Glutamatergic neuron (in vitro differentiated cells): Measurements from ENCODE around the gene CCDC85A. TPM values are rescaled to one million over a fixed set of nuclear protein-coding genes. Genes with fewer than 3 reads are reported as not detected.

Experiments
- DNase-seq: peaks from one replicate; pipeline ENCODE4 v3.0.0; 2022
- H3K27ac Mint-ChIP-seq: one replicate; pipeline ENCODE4 v1.8.0; 2020; ENCODE audit warnings: mild to moderate bottlenecking, mixed read lengths, inconsistent platforms; ENCODE audit not compliant: unreplicated experiment
- H3K27me3 Mint-ChIP-seq: one replicate; pipeline ENCODE4 v1.8.0; 2020; ENCODE audit warnings: mild to moderate bottlenecking, moderate library complexity, mixed read lengths, inconsistent platforms; ENCODE audit not compliant: unreplicated experiment
- H3K36me3 Mint-ChIP-seq: one replicate; pipeline ENCODE4 v1.8.0; 2020; ENCODE audit warnings: mild to moderate bottlenecking, mixed read lengths, inconsistent platforms; ENCODE audit not compliant: unreplicated experiment
- H3K4me1 Mint-ChIP-seq: one replicate; pipeline ENCODE4 v1.8.0; 2020; ENCODE audit warnings: mild to moderate bottlenecking, low read depth, mixed read lengths, inconsistent platforms; ENCODE audit not compliant: unreplicated experiment
- H3K4me3 Mint-ChIP-seq: one replicate; pipeline ENCODE4 v1.8.0; 2020; ENCODE audit warnings: mild to moderate bottlenecking, mixed read lengths, inconsistent platforms; ENCODE audit not compliant: unreplicated experiment
- H3K9me3 Mint-ChIP-seq: one replicate; pipeline ENCODE4 v1.8.0; 2020; ENCODE audit warnings: mild to moderate bottlenecking, moderate library complexity, mixed read lengths, inconsistent platforms; ENCODE audit not compliant: unreplicated experiment
- CTCF ChIP-seq: fragments of 200-600 bp; sonication (generic); IDR thresholded peaks from one replicate; pipeline ENCODE4 v1.5.0; 2021; ENCODE audit not compliant: partially characterized antibody, unreplicated experiment
- total RNA-seq: library from RNA; stranded (reverse); fragmentation: NEBNext Ultra II Directional; extraction: Animal tissue kit (Norgen Biotek cat#: 25700); gene quantifications from one replicate; pipeline ENCODE4 v1.2.1, GENCODE V29; 2021; ENCODE audit not compliant: unreplicated experiment

CCDC85A gene
- total RNA-seq, 1 donor from 2014 or later = 12.1 TPM

- peaks cover 14% of the 10 kb centered on the region for H3K9me3 Mint-ChIP-seq
- peaks cover 23% of the 10 kb centered on the region for H3K27me3 Mint-ChIP-seq
- peaks cover 16% of the 10 kb centered on the region for H3K4me1 Mint-ChIP-seq
- H3K27ac Mint-ChIP-seq = no peak overlapping the region
- no peak for DNase-seq
- H3K4me3 Mint-ChIP-seq = no peak overlapping the region
- TF ChIP-seq CTCF = no peak
- H3K36me3 Mint-ChIP-seq = peaks cover 18% of the 10 kb centered on the region
These were observed 1.4 kb upstream of the CCDC85A start for GRCh38 chr2:56182420-56182819.

- no peak overlapping the region for H3K27ac Mint-ChIP-seq
- H3K4me1 Mint-ChIP-seq = peaks cover 14% of the 10 kb centered on the region
- H3K27me3 Mint-ChIP-seq = peaks cover 21% of the 10 kb centered on the region
- H3K4me3 Mint-ChIP-seq = peak overlapping the region; percentile 77
- TF ChIP-seq CTCF = no peak
- peak; percentile 56 for DNase-seq
- peaks cover 14% of the 10 kb centered on the region for H3K9me3 Mint-ChIP-seq
- H3K36me3 Mint-ChIP-seq = peaks cover 18% of the 10 kb centered on the region
These were observed 766 bp downstream of the CCDC85A start for GRCh38 chr2:56184500-56185011.

- peaks cover 14% of the 10 kb centered on the region for H3K9me3 Mint-ChIP-seq
- H3K27me3 Mint-ChIP-seq = peaks cover 21% of the 10 kb centered on the region
- peaks cover 14% of the 10 kb centered on the region for H3K4me1 Mint-ChIP-seq
- H3K27ac Mint-ChIP-seq = peak overlapping the region; percentile 55
- peak overlapping the region; percentile 94 for H3K4me3 Mint-ChIP-seq
- no peak for TF ChIP-seq CTCF
- peak; percentile 31 for DNase-seq
- peaks cover 18% of the 10 kb centered on the region for H3K36me3 Mint-ChIP-seq
These were observed 1.4 kb downstream of the CCDC85A start for GRCh38 chr2:56185101-56185581.

GRCh38 chr2:56185582-56186046, 1.8 kb downstream of the CCDC85A start:
- Mint-ChIP-seq H3K27ac (no peak overlapping the region), H3K9me3 (peaks cover 14% of the 10 kb centered on the region), H3K36me3 (peaks cover 18% of the 10 kb centered on the region), H3K4me3 (peak overlapping the region; percentile 94), H3K27me3 (peaks cover 21% of the 10 kb centered on the region), H3K4me1 (peaks cover 14% of the 10 kb centered on the region)
- peak; percentile 53 for DNase-seq
- peak; percentile 43 for TF ChIP-seq CTCF

GRCh38 chr2:56191617-56192016, 7.8 kb downstream of the CCDC85A start:
- Mint-ChIP-seq H3K36me3 (peaks cover 10% of the 10 kb centered on the region), H3K27me3 (peaks cover under 1% of the 10 kb centered on the region), H3K4me1 (peaks cover 12% of the 10 kb centered on the region), H3K9me3 (no peaks in the 10 kb centered on the region), H3K4me3 (no peak overlapping the region), H3K27ac (peak overlapping the region; percentile 20)
- DNase-seq = peak; percentile 25
- peak; percentile 33 for TF ChIP-seq CTCF
